ENCODE data around the gene THG1L. TPM values are rescaled to one million over a fixed set of nuclear protein-coding genes. Genes with fewer than 3 reads are reported as not detected.

Gene THG1L
- total RNA-seq, 4 donors from 2014 or later = 10.3 to 13.9 (median 12.0) TPM

DNA sequence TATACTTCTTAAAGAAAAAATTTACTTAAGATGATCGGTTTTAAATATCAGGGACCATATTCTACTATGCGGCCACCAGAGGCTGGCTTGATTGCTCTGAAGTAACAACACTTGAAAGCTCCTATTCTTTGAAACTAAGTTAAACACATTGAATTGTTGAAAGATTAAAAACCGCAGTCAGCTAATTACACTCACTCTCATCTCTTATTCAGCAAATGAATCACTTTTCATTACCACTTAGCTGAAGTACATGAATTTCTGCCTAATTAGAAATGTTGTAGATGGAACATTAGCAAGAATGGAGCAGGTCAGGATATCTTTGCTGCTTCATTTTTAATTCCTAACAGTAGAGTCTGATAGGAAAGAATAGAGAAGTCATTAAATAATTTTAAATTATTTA lies 54.6 kb downstream of the THG1L start:
- 88 to 92% methylated on average over 3 of the region's 3 CpGs for WGBS, 2 donors
- intact Hi-C loops (cut with DNase I) = no loop called here
- Histone ChIP-seq H3K4me1 (no peaks in the 10 kb centered on the region), H3K9me3 (no peaks in the 10 kb centered on the region), H3K36me3 (peaks cover 0 to 7% of the 10 kb centered on the region in 2 donors), H3K27me3 (no peaks in the 10 kb centered on the region), H3K4me3 (replicated peaks in 1 of 3) (no peak overlapping the region), H3K27ac (no peak overlapping the region)
- no peak for DNase-seq
- no peak for TF ChIP-seq POLR2A (IDR thresholded peaks at IDR 0.05)

Small RNA genes lying within 50 kb of the gene (small RNA-seq; reads per million reads assigned to genes)
- not detected for gene AC026407.1

Other genes with a start within 250 kb of the THG1L start
- gene ADAM19, start 155.6 kb upstream of the THG1L start, total RNA-seq = 10 to 100 TPM in 2 of 4 donors, 1 to 10 TPM in 2; 6.4 to 15.2 (median 10.0) TPM
- under 1 TPM in 2 of 4 donors, not detected in 2; 0.11 to 0.27 TPM for gene SOX30, start 79.0 kb upstream of the THG1L start, total RNA-seq
- gene C5orf52, start 59.9 kb upstream of the THG1L start, total RNA-seq = not detected
- 1 to 10 TPM; 2.2 to 4.7 (median 3.8) TPM for gene LSM11, start 12.3 kb downstream of the THG1L start, total RNA-seq
- 100 to 1,000 TPM; 126 to 198 (median 159) TPM for gene CLINT1, start 127.7 kb downstream of the THG1L start, total RNA-seq

All from thyroid gland (tissue), 4 donors.